HepG2 (cell line): ENCODE measurements around the gene IGFBP7. TPM values are rescaled to one million over a fixed set of nuclear protein-coding genes. Genes with fewer than 3 reads are reported as not detected.

ENCODE experiments used
- ATAC-seq: fragments of 200-7000 bp; cut with Tn5 transposase; 3 replicates; pipeline ENCODE4 v1.9.1; 2020; ENCODE audit warnings: mild to moderate bottlenecking, moderate library complexity
- BruUV-seq: library from RNA; stranded (reverse); fragments of 400-500 nt; replicated peaks from 2 replicates; lab custom pipeline; 2021; lab: Mats Ljungman, UMichigan
- CTCF ChIA-PET: fragments of 300-600 bp; formaldehyde crosslinking; extraction: SDS; loops from one replicate; lab custom pipeline; 2021; ENCODE audit warnings: low total read pairs, inconsistent platforms, low intra/inter-chr PET ratio; lab: Yijun Ruan, JAX
- POLR2A ChIA-PET: fragments of 350-600 bp; sonication (Branson Sonifier 250); formaldehyde crosslinking; loops from one replicate; lab custom pipeline; 2020; ENCODE audit warnings: antibody characterized with exemption, inconsistent platforms; lab: Yijun Ruan, JAX
- DNase-seq: peaks from one replicate; pipeline ENCODE4 v3.0.0-alpha.2; 2015; ENCODE audit warnings: low spot score
- FAIRE-seq: peaks from 3 replicates; lab custom pipeline; 2011; peaks lifted over from hg19 to GRCh38; lab: Jason Lieb, UNC
- H2AFZ ChIP-seq: one replicate; pipeline ENCODE4 v1.6.1; 2011; ENCODE audit warnings: low read length, inconsistent platforms
- H3K27ac ChIP-seq: fragments of 300-600 bp; 3 replicates; pipeline ENCODE4 v1.8.0; 2011; ENCODE audit warnings: mixed run types, mild to moderate bottlenecking, mixed read lengths, low read length, inconsistent platforms; ENCODE audit not compliant: insufficient read depth; ENCODE audit errors: extremely low read length
- H3K27me3 ChIP-seq, 2 experiments: fragments of 200-600 bp in 1 of 2; 2 replicates in 1 of 2; 3 replicates in 1 of 2; pipeline versions ENCODE4 v1.6.0 to v1.8.0; 2011; ENCODE audit warnings: low read length in 2 of 2, mild to moderate bottlenecking in 2 of 2, moderate library complexity in 2 of 2, inconsistent platforms in 1 of 2; ENCODE audit not compliant: insufficient read depth in 2 of 2, control insufficient read depth in 1 of 2
- H3K36me3 ChIP-seq, 2 experiments: fragments of 200-600 bp in 1 of 2; replicated peaks in 1 of 2; 2 replicates in 1 of 2; 3 replicates in 1 of 2; pipeline versions ENCODE4 v1.5.1 to v1.8.0; 2011; ENCODE audit warnings: low read length in 2 of 2, inconsistent platforms in 1 of 2; ENCODE audit not compliant: insufficient read depth in 2 of 2, control insufficient read depth in 1 of 2
- H3K4me1 ChIP-seq: 2 replicates; pipeline ENCODE4 v1.5.1; 2012; ENCODE audit warnings: low read length, inconsistent platforms; ENCODE audit not compliant: insufficient read depth
- H3K4me2 ChIP-seq: 2 replicates; pipeline ENCODE4 v1.6.0; 2011; ENCODE audit warnings: low read depth, low read length, inconsistent platforms
- H3K4me3 ChIP-seq, 3 experiments: fragments of 200-600 bp in 1 of 3; sonication (generic), shearing (Covaris generic) in 1 of 3; replicated peaks in 1 of 3; 2 replicates each; pipeline ENCODE4 v1.5.1; 2011 to 2016; ENCODE audit warnings: low read length in 3 of 3, inconsistent platforms in 2 of 3, low read depth in 2 of 3, mild to moderate bottlenecking in 2 of 3, control low read depth in 1 of 3, mixed read lengths in 1 of 3; ENCODE audit not compliant: insufficient read depth in 1 of 3
- H3K79me2 ChIP-seq: one replicate; pipeline ENCODE4 v1.6.1; 2011; ENCODE audit warnings: low read length, inconsistent platforms; ENCODE audit not compliant: insufficient read depth
- H3K9ac ChIP-seq: 2 replicates; pipeline ENCODE4 v1.6.0; 2011; ENCODE audit warnings: mild to moderate bottlenecking, low read depth, low read length, inconsistent platforms; ENCODE audit not compliant: insufficient read depth
- H3K9me3 ChIP-seq: 2 replicates; pipeline ENCODE4 v1.5.1; 2012; ENCODE audit warnings: mild to moderate bottlenecking, low read length
- H4K20me1 ChIP-seq: 2 replicates; pipeline ENCODE4 v1.6.0; 2011; ENCODE audit warnings: inconsistent platforms, mild to moderate bottlenecking, low read length, moderate library complexity; ENCODE audit not compliant: insufficient read depth
- PCBP1 ChIP-seq: fragments of 200-400 bp; formaldehyde crosslinking; IDR thresholded peaks from 2 replicates; pipeline ENCODE4 v1.6.1; 2017; ENCODE audit warnings: mild to moderate bottlenecking, low read depth, low read length, borderline replicate concordance
- PHF20 ChIP-seq: sonication (generic); formaldehyde crosslinking; IDR thresholded peaks from 2 replicates; pipeline ENCODE4 v1.5.0; 2020; ENCODE audit warnings: mild to moderate bottlenecking, missing genetic modification reagents
- ZNF318 ChIP-seq: sonication (generic); formaldehyde crosslinking; IDR thresholded peaks from 2 replicates; pipeline ENCODE4 v1.4.0; 2020; ENCODE audit warnings: mild to moderate bottlenecking, missing genetic modification reagents
- WGBS: methylation state at CpG from one replicate; pipeline ENCODE4 v1.1.6; 2017; ENCODE audit warnings: low lambda C conversion rate; 5-methylcytosine and 5-hydroxymethylcytosine counted together
- in situ Hi-C: cut with HindIII; loops from 2 replicates; pipeline ENCODE4 v1.10.0; 2017; ENCODE audit warnings: low pct_unique_long_range_greater_than_20kb; ENCODE audit not compliant: extremely low pct_ligation_motif_present
- intact Hi-C: fragments of 100-400 bp; cut with micrococcal nuclease; formaldehyde crosslinking; loops from one replicate; pipeline ENCODE4 v1.10.0; 2022; ENCODE audit not compliant: unreplicated experiment
- polyA plus RNA-seq, 8 experiments: library from polyadenylated mRNA; depleted of rRNA in 3 of 8; stranded (reverse) in 7 of 8; unstranded in 1 of 8; fragments of >200 nt; fragmentation: Illumina TruSeq in 4 of 8; extraction: Trizol in 4 of 8; gene quantifications; 2 replicates each; pipeline versions ENCODE4 v1.2.1 to v1.2.3, GENCODE V29; 2011 to 2016; ENCODE audit warnings: low read depth in 4 of 8, missing spikeins in 1 of 8, mixed read lengths in 1 of 8; ENCODE audit not compliant: insufficient read depth in 1 of 8
- total RNA-seq, 5 experiments: library from RNA; depleted of rRNA; stranded (reverse); fragments of >200 nt; fragmentation: Illumina TruSeq; extraction: Trizol; gene quantifications; 2 replicates each; pipeline ENCODE4 v1.2.3, GENCODE V29; 2016; ENCODE audit warnings: low read depth in 1 of 5

IGFBP7 gene
- total and polyA plus RNA-seq, 2 of the 13 experiments (the other 11 are each of a cell fraction or from before 2014, with no cell fraction given), result 1.1 to 1.3 TPM

- WGBS, result 2% methylated on average over 4 of the region's 4 CpGs
- no peaks in the 10 kb centered on the region for H3K27me3 ChIP-seq
- intact Hi-C loops, result no loop called here
Observed at GRCh38 chr4:57074744-57075143, 35.4 kb downstream of the IGFBP7 start.

More at GRCh38 chr4:57074744-57075143, 35.4 kb downstream of the IGFBP7 start:
- Histone ChIP-seq H3K4me1 (peaks cover 20% of the 10 kb centered on the region), H4K20me1 (no peaks in the 10 kb centered on the region), H3K9ac (no peak overlapping the region), H3K79me2 (no peaks in the 10 kb centered on the region), H3K9me3 (no peaks in the 10 kb centered on the region), H3K4me3 (no peak overlapping the region), H3K36me3 (no peaks in the 10 kb centered on the region), H3K4me2 (no peak overlapping the region), H3K27ac (no peak overlapping the region), H2AFZ (no peak overlapping the region)
- FAIRE-seq, result no peak
- TF ChIP-seq PHF20 (CRISPR knock-in tag), result no peak
- no peak for TF ChIP-seq PCBP1
- TF ChIP-seq ZNF318 (CRISPR knock-in tag), result no peak
- ChIA-PET POLR2A (no interaction called here), CTCF (no interaction called here)
- no peak for ATAC-seq
- no peak for DNase-seq
- in situ Hi-C loops, result no loop called here
- BruUV-seq, result no TSS peak
